GM12873 (cell line): ENCODE results near the gene AMACR.

ENCODE experiments used
- CTCF ChIP-seq: IDR thresholded peaks from 2 replicates; pipeline ENCODE4 v1.5.1; 2012; ENCODE audit warnings: low read depth, mild to moderate bottlenecking, moderate library complexity, low read length, control low read depth; ENCODE audit not compliant: insufficient read depth; ENCODE audit errors: missing control alignments

Gene AMACR

GRCh38 chr5:34007621-34008600 is at the start of gene AMACR:
AMACR (minus strand) TSS chr5:34008050; CDS start chr5:34008019, 31 bp downstream.
- no peak for TF ChIP-seq CTCF

- no peak for TF ChIP-seq CTCF
These were observed 49.7 kb upstream of the AMACR start for GRCh38 chr5:34057569-34057968.

GRCh38 chr5:34057118-34057517 is 49.3 kb upstream of the AMACR start:
- no peak for TF ChIP-seq CTCF

- no peak for TF ChIP-seq CTCF
These were observed 47.8 kb upstream of the AMACR start for GRCh38 chr5:34055667-34056066.

GRCh38 chr5:34054400-34054729 is 46.5 kb upstream of the AMACR start:
- no peak for TF ChIP-seq CTCF

- TF ChIP-seq CTCF, result no peak
These were observed 45.9 kb upstream of the AMACR start for GRCh38 chr5:34053571-34054399.

GRCh38 chr5:34053133-34053532 is 45.3 kb upstream of the AMACR start:
- no peak for TF ChIP-seq CTCF
